HG02588 (cell line): Measurements from ENCODE around the gene ULK4.
"Not testable (repeated sequence)": the region's sequence is repeated elsewhere in the genome, so short reads cannot be mapped to it uniquely, and the experiment has no call there.

Source experiments
- ATAC-seq: cut with Tn5 transposase; IDR thresholded peaks from one replicate; pipeline ENCODE4 v1.9.1; 2021; ENCODE audit warnings: mild to moderate bottlenecking, moderate library complexity; ENCODE audit not compliant: unreplicated experiment

Gene ULK4

GRCh38 chr3:41874022-41874421, 87.9 kb downstream of the ULK4 start:
- ATAC-seq, result no peak

- no peak for ATAC-seq
These were observed 89.7 kb downstream of the ULK4 start for GRCh38 chr3:41872157-41872556.

- ATAC-seq, result no peak
These were observed 94.4 kb downstream of the ULK4 start for GRCh38 chr3:41867533-41867932.

- no peak for ATAC-seq
These were observed 95.6 kb downstream of the ULK4 start for GRCh38 chr3:41866298-41866697.

DNA sequence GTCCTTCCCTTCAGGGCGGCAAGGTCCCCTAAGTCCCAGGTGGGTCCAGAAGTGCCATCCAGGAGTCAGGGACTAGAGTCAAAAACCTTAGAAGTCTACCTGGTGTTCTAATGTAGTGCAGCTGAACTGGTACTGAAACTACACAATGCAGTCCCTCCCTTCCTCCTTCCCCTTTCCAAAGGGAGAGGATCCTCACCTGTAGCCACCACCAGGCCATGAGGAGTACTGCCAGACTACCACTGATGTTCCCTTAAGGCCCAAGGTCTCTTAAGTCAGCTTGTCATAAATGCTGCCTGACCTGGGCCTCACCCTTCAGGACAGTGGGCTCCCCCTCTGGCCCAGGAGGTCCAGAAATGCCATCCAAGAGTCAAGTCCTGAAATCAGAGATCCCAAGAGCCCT, 98.9 kb downstream of the ULK4 start:
- no peak for ATAC-seq

DNA sequence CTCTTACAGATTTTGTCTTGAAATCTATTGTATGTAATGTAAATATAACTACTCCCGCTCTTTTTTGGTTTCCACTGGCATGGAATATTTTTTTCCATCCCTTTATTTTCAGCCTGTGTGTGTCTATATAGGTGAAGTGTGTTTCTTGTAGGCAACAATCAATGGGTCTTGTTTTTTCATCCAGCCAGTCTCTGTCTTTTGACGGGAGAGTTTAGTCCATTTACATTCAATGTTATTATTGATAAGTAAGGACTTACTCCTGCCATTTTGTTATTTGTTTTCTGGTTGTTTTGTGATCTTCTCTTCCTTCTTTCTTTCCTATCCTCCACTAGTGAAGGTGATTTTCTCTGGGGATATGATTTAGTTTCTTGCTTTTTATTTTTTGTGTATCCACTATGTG, 101.4 kb downstream of the ULK4 start:
- not testable (repeated sequence) for ATAC-seq

GRCh38 chr3:41854956-41855355, 106.9 kb downstream of the ULK4 start:
- no peak for ATAC-seq

GRCh38 chr3:41853540-41854196, 108.2 kb downstream of the ULK4 start:
- no peak for ATAC-seq

GRCh38 chr3:41848753-41849574, 112.9 kb downstream of the ULK4 start:
- no peak for ATAC-seq

DNA sequence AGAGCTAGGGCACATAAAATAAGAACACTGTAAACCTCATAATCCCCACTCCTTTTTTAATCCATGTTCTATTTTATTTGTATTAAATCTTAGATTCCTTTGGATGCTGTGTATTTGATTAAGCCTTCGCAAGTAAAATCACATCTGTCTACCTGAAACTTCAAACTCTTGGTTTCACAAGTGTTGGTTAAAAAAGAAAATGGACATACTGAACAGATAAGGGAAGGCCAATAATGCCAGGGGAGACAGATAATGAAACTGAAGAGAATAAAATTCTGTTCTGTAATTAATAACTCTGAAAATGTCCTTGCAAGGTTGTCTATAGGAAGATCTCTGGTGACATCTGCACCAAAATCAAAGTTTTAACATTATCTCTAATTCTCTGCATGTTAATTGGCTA, 114.2 kb downstream of the ULK4 start:
- ATAC-seq, result no peak

GRCh38 chr3:41846850-41847249, 115.1 kb downstream of the ULK4 start:
- no peak for ATAC-seq

DNA sequence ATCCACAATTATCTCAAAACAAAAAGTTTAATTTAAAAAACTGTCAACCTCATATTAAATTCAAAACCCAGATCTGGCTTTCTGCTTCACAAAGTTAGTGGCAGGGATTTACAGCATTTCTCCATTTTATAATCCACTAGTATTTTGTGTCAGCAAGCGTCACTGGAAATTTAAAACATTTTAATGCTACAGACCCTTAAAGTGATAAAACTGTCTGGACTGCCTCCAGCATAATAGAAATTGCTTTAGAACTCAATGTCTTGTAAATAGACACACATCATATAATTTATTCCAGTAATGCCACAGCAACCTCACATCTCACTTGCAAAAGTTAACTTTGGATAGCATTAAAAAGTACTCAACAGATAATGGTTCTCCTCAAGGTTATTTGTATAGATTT, 116.1 kb downstream of the ULK4 start:
- ATAC-seq, result no peak

DNA sequence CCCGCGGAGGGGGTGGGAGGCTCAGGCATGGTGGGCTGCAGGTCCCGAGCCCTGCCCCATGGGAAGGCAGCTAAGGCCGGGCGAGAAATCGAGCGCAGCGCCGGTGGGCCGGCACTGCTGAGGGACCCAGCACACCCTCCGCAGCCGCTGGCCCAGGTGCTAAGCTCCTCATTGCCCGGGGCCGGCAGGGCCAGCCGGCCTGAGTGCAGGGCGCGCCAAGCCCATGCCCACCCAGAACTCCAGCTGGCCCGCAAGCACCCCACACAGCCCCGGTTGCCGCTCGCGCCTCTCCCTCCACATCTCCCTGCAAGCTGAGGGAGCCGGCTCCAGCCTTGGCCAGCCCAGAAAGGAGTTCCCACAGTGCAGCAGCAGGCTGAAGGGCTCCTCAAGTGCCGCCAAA, 117.6 kb downstream of the ULK4 start:
- ATAC-seq, result not testable (repeated sequence)

DNA sequence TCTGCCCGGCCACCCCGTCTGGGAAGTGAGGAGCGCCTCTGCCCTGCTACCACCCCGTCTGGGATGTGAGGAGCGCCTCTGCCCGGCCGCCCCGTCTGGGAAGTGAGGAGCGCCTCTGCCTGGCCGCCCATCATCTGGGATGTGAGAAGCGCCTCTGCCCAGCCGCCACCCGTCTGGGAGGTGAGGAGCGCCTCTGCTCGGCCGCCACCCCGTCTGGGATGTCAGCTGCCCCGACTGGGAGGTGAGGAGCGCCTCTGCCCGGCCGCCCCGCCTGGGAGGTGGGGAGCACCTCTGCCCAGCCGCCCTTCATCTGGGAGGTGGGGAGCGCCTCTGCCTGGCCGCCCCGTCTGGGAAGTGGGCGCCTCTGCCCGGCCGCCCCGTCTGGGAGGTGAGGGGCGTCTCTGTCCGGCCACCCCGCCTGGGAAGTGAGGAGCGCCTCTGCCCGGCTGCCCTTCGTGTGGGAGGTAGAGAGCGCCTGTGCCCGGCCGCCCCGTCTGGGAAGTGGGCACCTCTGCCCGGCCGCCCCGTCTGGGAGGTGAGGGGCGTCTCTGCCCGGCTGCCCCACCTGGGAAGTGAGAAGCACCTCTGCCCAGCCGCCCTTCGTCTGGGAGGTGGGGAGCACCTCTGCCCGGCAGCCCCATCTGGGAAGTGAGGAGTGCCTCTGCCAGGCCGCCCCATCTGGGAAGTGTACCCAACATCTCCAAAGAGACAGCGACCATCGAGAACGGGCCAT, 120.8 kb downstream of the ULK4 start:
- ATAC-seq, result not testable (repeated sequence)

DNA sequence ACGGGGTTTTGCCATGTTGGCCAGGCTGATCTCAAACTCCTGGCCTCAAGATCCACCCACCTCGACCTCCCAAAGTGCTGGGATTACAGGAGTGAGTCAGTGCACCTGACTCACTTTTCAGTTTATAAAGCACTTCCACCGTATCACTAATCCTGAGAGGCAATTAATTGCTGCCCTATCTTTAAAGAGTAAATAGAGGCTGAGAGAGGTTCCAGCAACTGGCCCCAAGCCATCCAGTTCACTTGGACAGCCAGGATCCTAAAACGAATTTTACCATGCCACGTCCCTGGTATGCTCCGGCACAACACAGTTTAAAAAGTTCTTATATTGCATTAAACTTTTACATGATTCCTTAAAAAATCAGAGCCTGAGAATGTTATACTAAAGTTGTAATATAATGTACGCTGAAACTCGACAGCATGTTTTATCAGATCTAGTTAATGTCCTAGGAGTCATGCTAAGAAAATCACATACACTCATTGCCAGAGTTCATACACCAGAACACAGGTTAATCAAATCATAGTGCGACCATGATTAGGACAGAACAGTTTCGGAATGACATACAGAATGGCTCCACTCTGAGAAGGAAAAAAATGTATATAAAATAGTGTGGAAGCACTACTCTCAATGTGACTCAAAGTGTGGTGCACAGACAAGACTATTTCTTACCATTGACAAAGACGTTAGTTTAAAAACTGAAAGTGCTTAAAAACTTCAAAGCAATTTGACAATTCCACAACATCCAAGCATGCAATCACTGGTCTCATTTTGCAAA, 125.4 kb downstream of the ULK4 start:
- ATAC-seq, result no peak

DNA sequence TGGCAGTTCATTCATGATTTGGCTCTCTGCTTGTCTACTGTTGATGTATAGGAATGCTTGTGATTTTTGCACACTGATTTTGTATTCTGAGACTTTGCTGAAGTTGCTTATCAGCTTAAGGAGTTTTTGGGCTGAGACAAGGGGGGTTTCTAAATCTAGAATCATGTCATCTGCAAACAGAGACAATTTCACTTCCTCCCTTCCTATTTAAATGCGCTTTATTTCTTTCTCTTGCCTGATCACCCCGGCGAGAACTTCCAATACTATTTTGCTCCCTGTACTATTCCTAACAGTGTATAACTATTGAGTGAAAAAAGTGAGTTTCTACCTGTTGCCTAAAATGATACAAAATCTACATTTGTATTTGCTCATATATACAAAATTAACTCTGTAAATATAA, 128.3 kb downstream of the ULK4 start:
- no peak for ATAC-seq

DNA sequence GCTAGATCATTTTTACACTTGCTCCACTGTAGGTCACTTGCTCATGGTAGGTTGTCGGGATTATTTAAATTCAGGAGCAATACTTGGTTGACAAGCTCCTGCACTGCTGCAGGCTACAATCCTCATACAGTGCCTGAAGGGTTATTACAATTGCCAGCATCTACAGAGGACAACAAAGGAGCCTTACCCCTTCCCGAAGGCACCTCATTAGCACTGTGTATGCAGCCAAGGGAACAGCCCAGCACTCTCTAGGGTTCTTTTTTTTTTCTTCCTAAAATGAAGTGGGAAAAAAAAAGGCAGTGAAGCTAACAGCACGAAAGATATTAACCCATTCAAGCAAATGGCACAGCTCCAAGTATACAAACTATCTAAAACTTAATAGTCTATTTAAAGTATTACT, 142.7 kb downstream of the ULK4 start:
- ATAC-seq, result no peak

DNA sequence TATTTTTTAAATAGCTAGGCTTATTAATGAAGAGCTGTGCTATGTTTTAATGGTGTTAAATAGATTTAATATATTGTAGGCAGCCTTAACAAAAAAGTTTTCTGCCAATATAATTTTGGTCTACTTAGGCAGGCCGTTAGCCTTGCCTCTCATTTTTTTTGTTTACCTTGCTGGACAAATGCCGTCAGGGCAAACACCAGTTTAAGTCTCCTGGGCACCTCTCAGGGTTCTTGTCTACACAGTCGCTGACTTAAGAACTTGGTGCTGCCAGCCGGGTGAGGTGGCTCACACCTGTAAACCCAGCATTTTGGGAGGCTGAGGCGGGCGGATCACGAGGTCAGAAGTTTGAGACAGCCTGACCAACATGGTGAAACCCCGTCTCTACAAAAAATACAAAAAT, 153.3 kb downstream of the ULK4 start:
- no peak for ATAC-seq

DNA sequence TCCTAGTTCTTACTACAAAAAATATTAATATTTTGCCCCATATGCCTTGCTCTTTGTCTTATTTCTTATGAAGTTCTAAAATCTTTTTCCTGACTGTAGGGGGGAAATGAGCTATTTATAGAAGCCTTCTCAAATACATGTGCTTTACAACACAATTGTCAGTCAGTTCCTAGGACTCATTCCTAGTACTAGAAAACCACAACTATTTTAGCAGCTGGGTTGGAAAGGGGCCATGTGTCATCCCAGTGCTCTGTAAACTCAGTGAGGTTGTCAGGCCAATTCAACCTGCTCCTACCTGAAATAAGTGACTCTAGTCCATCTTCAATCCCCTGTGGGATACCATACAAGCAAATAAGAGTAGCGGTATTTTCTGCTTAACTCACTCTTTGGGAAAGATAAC, 153.8 kb downstream of the ULK4 start:
- ATAC-seq, result no peak

- no peak for ATAC-seq
These were observed 166.9 kb downstream of the ULK4 start for GRCh38 chr3:41794748-41795589.
